H9 (cell line): ENCODE measurements around the gene NHLRC1. TPM values are rescaled to one million over a fixed set of nuclear protein-coding genes. Genes with fewer than 3 reads are reported as not detected.

ENCODE experiments used
- DNase-seq: peaks from one replicate; pipeline ENCODE4 v3.0.0-alpha.2; 2017
- H2AFZ ChIP-seq: one replicate; pipeline ENCODE4 v1.6.1; 2013; ENCODE audit warnings: mild to moderate bottlenecking, low read length, control low read depth, moderate library complexity
- H2AK5ac ChIP-seq: 2 replicates; pipeline ENCODE4 v1.6.1; 2013; ENCODE audit warnings: low read length, control low read depth, mixed read lengths; ENCODE audit not compliant: insufficient read length
- H2BK120ac ChIP-seq: one replicate; pipeline ENCODE4 v1.6.1; 2013; ENCODE audit warnings: low read depth, mild to moderate bottlenecking, low read length, control low read depth, inconsistent platforms; ENCODE audit not compliant: poor library complexity, severe bottlenecking
- H2BK12ac ChIP-seq: 2 replicates; pipeline ENCODE4 v1.6.1; 2013; ENCODE audit warnings: low read length, control low read depth, mixed read lengths, low read depth; ENCODE audit not compliant: insufficient read length
- H2BK15ac ChIP-seq: 2 replicates; pipeline ENCODE4 v1.6.1; 2013; ENCODE audit warnings: low read depth, low read length, control low read depth
- H2BK20ac ChIP-seq: one replicate; pipeline ENCODE4 v1.6.1; 2013; ENCODE audit warnings: low read depth, mild to moderate bottlenecking, low read length, control low read depth, inconsistent platforms; ENCODE audit not compliant: poor library complexity, severe bottlenecking
- H2BK5ac ChIP-seq: 2 replicates; pipeline ENCODE4 v1.6.1; 2013; ENCODE audit warnings: low read length, control low read depth, mixed read lengths; ENCODE audit not compliant: insufficient read length
- H3K14ac ChIP-seq: 2 replicates; pipeline ENCODE4 v1.6.1; 2013; ENCODE audit warnings: low read length, control low read depth; ENCODE audit not compliant: insufficient read depth
- H3K18ac ChIP-seq: 2 replicates; pipeline ENCODE4 v1.6.1; 2013; ENCODE audit warnings: low read depth, mild to moderate bottlenecking, mixed read lengths, low read length, control low read depth; ENCODE audit not compliant: insufficient read length
- H3K23ac ChIP-seq: 2 replicates; pipeline ENCODE4 v1.6.1; 2013; ENCODE audit warnings: low read length, control low read depth, mixed read lengths, low read depth; ENCODE audit not compliant: insufficient read length
- H3K23me2 ChIP-seq: 2 replicates; pipeline ENCODE4 v1.6.1; 2013; ENCODE audit warnings: low read depth, mild to moderate bottlenecking, mixed read lengths, low read length, control low read depth; ENCODE audit not compliant: insufficient read length, poor library complexity, severe bottlenecking
- H3K27ac ChIP-seq: 2 replicates; pipeline ENCODE4 v1.5.1; 2013; ENCODE audit warnings: low read length, control low read depth, mixed read lengths, low read depth; ENCODE audit not compliant: insufficient read length
- H3K27me3 ChIP-seq: 2 replicates; pipeline ENCODE4 v1.6.1; 2013; ENCODE audit warnings: low read length, control low read depth, inconsistent platforms; ENCODE audit not compliant: insufficient read depth
- H3K4ac ChIP-seq: 2 replicates; pipeline ENCODE4 v1.6.1; 2013; ENCODE audit warnings: low read depth, mild to moderate bottlenecking, control low read depth, inconsistent platforms, low read length, moderate library complexity
- H3K4me1 ChIP-seq: 2 replicates; pipeline ENCODE4 v1.6.1; 2013; ENCODE audit warnings: low read length, control low read depth, inconsistent platforms; ENCODE audit not compliant: insufficient read depth
- H3K4me2 ChIP-seq: 2 replicates; pipeline ENCODE4 v1.6.1; 2013; ENCODE audit warnings: low read length, control low read depth, mixed read lengths; ENCODE audit not compliant: insufficient read length, insufficient read depth
- H3K56ac ChIP-seq: 2 replicates; pipeline ENCODE4 v1.6.1; 2013; ENCODE audit warnings: low read depth, mild to moderate bottlenecking, mixed read lengths, low read length, control low read depth; ENCODE audit not compliant: insufficient read length
- H3K79me1 ChIP-seq: 2 replicates; pipeline ENCODE4 v1.6.1; 2013; ENCODE audit warnings: low read depth, mild to moderate bottlenecking, moderate library complexity, low read length, control low read depth, inconsistent platforms; ENCODE audit not compliant: insufficient read depth, poor library complexity, severe bottlenecking
- H3K79me2 ChIP-seq: 2 replicates; pipeline ENCODE4 v1.6.1; 2013; ENCODE audit warnings: low read length, control low read depth, inconsistent platforms; ENCODE audit not compliant: insufficient read depth
- H3K9ac ChIP-seq: 2 replicates; pipeline ENCODE4 v1.6.1; 2013; ENCODE audit warnings: low read length, control low read depth, mixed read lengths; ENCODE audit not compliant: insufficient read length; ENCODE audit errors: extremely low read depth
- H3K9me3 ChIP-seq: one replicate; pipeline ENCODE4 v1.6.1; 2013; ENCODE audit warnings: low read depth, low read length, inconsistent platforms; ENCODE audit not compliant: control insufficient read depth
- H3T11ph ChIP-seq: one replicate; pipeline ENCODE4 v1.6.1; 2013; ENCODE audit warnings: mild to moderate bottlenecking, low read length, control low read depth, inconsistent platforms
- H4K20me1 ChIP-seq: one replicate; pipeline ENCODE4 v1.6.1; 2013; ENCODE audit not compliant: control insufficient read depth, insufficient read length, insufficient read depth
- H4K5ac ChIP-seq: 2 replicates; pipeline ENCODE4 v1.6.1; 2013; ENCODE audit warnings: low read depth, mild to moderate bottlenecking, mixed read lengths, low read length, control low read depth; ENCODE audit not compliant: insufficient read length
- H4K8ac ChIP-seq: replicated peaks from 2 replicates; pipeline ENCODE4 v1.6.1; 2013; ENCODE audit warnings: low read length, control low read depth, mixed read lengths, low read depth; ENCODE audit not compliant: insufficient read length
- H4K91ac ChIP-seq: 2 replicates; pipeline ENCODE4 v1.6.1; 2013; ENCODE audit warnings: low read depth, mild to moderate bottlenecking, moderate library complexity, mixed read lengths, low read length, control low read depth; ENCODE audit not compliant: insufficient read length
- H3K27ac Mint-ChIP-seq, 3 experiments: 2 replicates in 2 of 3; 3 replicates in 1 of 3; pipeline ENCODE4 v1.8.0; 2020 to 2021; ENCODE audit warnings: mixed read lengths in 3 of 3, mild to moderate bottlenecking in 1 of 3, moderate library complexity in 1 of 3
- H3K27me3 Mint-ChIP-seq: 2 replicates; pipeline ENCODE4 v1.8.0; 2021; ENCODE audit warnings: low read depth, mild to moderate bottlenecking, moderate library complexity, mixed read lengths
- H3K36me3 Mint-ChIP-seq, 3 experiments: 2 replicates in 2 of 3; 3 replicates in 1 of 3; pipeline ENCODE4 v1.8.0; 2020 to 2021; ENCODE audit warnings: low read depth in 3 of 3, mixed read lengths in 3 of 3; ENCODE audit not compliant: insufficient read depth in 1 of 3
- H3K4me1 Mint-ChIP-seq, 2 experiments: 2 replicates each; pipeline ENCODE4 v1.8.0; 2020; ENCODE audit warnings: mixed read lengths in 2 of 2
- H3K4me3 Mint-ChIP-seq, 2 experiments: 2 replicates in 1 of 2; 3 replicates in 1 of 2; pipeline ENCODE4 v1.8.0; 2020 to 2021; ENCODE audit warnings: mild to moderate bottlenecking in 2 of 2, mixed read lengths in 2 of 2, moderate library complexity in 1 of 2
- H3K9me3 Mint-ChIP-seq, 2 experiments: 2 replicates in 1 of 2; 3 replicates in 1 of 2; pipeline ENCODE4 v1.8.0; 2020; ENCODE audit warnings: mild to moderate bottlenecking in 2 of 2, mixed read lengths in 2 of 2, moderate library complexity in 1 of 2
- WGBS: extraction: QIAGEN DNeasy Blood & Tissue Kit; methylation state at CpG from one replicate; pipeline ENCODE4 v1.1.7; 2013; ENCODE audit warnings: missing lambda C conversion rate, low lambda C conversion rate, mixed read lengths; ENCODE audit not compliant: insufficient read length; ENCODE audit errors: extremely low coverage; 5-methylcytosine and 5-hydroxymethylcytosine counted together
- total RNA-seq: library from RNA; stranded (reverse); gene quantifications from 2 replicates; pipeline ENCODE4 v1.2.1, GENCODE V29; 2021
- TF ChIP-seq, protein P1 (sequence below): fragments of 200-600 bp; sonication (generic); conservative IDR thresholded peaks from 3 replicates; pipeline ENCODE4 v1.8.0; 2021; ENCODE audit warnings: antibody characterized with exemption, mild to moderate bottlenecking

Gene NHLRC1
- total RNA-seq, 1 experiment from 2014 or later = 1.5 TPM

DNA sequence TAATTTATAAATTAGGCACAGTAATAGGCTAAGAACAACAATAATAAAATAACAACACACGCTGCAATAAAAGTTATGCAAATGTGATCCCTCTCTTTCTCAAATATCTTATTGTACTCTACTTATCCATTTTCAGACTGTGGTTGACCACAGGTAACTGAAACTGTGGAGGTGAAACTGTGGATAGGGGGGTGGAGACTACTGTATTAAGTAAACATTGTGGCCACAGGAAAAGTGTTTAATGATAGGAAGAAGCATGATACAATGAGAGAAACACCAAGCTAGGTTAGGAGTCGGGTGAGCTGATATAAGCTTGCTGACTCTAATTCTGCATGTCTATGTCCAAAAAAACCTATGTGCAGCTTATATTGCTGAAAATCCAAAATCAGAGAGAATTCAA, 23.0 kb downstream of the NHLRC1 start:
- Histone ChIP-seq H3K9ac (no peak overlapping the region), H3T11ph (no peak overlapping the region), H2AFZ (no peak overlapping the region), H3K79me1 (no peaks in the 10 kb centered on the region), H3K23me2 (no peaks in the 10 kb centered on the region), H2BK15ac (no peak overlapping the region), H4K5ac (no peak overlapping the region), H3K79me2 (no peaks in the 10 kb centered on the region), H4K20me1 (no peaks in the 10 kb centered on the region), H3K4me1 (no peaks in the 10 kb centered on the region), H3K23ac (no peak overlapping the region), H3K9me3 (no peaks in the 10 kb centered on the region), H2BK5ac (no peak overlapping the region), H3K56ac (no peak overlapping the region), H2BK120ac (no peak overlapping the region), H3K27me3 (no peaks in the 10 kb centered on the region), H2BK20ac (no peak overlapping the region), H4K91ac (no peak overlapping the region), H4K8ac (no peak overlapping the region), H3K4ac (no peak overlapping the region), H2AK5ac (no peak overlapping the region), H3K18ac (no peak overlapping the region), H3K14ac (no peak overlapping the region), H2BK12ac (no peak overlapping the region), H3K27ac (no peak overlapping the region), H3K4me2 (no peak overlapping the region)
- TF ChIP-seq, protein P1, sequence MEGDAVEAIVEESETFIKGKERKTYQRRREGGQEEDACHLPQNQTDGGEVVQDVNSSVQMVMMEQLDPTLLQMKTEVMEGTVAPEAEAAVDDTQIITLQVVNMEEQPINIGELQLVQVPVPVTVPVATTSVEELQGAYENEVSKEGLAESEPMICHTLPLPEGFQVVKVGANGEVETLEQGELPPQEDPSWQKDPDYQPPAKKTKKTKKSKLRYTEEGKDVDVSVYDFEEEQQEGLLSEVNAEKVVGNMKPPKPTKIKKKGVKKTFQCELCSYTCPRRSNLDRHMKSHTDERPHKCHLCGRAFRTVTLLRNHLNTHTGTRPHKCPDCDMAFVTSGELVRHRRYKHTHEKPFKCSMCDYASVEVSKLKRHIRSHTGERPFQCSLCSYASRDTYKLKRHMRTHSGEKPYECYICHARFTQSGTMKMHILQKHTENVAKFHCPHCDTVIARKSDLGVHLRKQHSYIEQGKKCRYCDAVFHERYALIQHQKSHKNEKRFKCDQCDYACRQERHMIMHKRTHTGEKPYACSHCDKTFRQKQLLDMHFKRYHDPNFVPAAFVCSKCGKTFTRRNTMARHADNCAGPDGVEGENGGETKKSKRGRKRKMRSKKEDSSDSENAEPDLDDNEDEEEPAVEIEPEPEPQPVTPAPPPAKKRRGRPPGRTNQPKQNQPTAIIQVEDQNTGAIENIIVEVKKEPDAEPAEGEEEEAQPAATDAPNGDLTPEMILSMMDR = no peak
- Mint-ChIP-seq H3K27me3 (no peaks in the 10 kb centered on the region), H3K4me1 (no peaks in the 10 kb centered on the region), H3K27ac (no peak overlapping the region), H3K9me3 (no peaks in the 10 kb centered on the region), H3K36me3 (no peaks in the 10 kb centered on the region), H3K4me3 (no peak overlapping the region)
- WGBS = no CpG with 5 or more reads among the region's 2 CpGs
- no peak for DNase-seq
